SH-SY5Y (cell line): ENCODE measurements around the gene EBNA1BP2.

ENCODE experiments used
- GATA2 ChIP-seq: IDR thresholded peaks from 2 replicates; pipeline ENCODE4 v1.6.1; 2011; ENCODE audit warnings: mild to moderate bottlenecking, low read depth, low read length
- GATA3 ChIP-seq: IDR thresholded peaks from 2 replicates; pipeline ENCODE4 v1.6.1; 2011; ENCODE audit warnings: low read depth, mild to moderate bottlenecking, low read length, moderate library complexity

- no peak for TF ChIP-seq GATA3
- no peak for TF ChIP-seq GATA2
These were observed 31.5 kb downstream of the EBNA1BP2 start for GRCh38 chr1:43140583-43140982.
